Measurements from ENCODE around the gene TTC3. TPM values are rescaled to one million over a fixed set of nuclear protein-coding genes. Genes with fewer than 3 reads are reported as not detected.

TTC3 gene
- total and polyA plus RNA-seq, 4 experiments from 2014 or later, result 36.4 to 171 (median 136) TPM

DNA sequence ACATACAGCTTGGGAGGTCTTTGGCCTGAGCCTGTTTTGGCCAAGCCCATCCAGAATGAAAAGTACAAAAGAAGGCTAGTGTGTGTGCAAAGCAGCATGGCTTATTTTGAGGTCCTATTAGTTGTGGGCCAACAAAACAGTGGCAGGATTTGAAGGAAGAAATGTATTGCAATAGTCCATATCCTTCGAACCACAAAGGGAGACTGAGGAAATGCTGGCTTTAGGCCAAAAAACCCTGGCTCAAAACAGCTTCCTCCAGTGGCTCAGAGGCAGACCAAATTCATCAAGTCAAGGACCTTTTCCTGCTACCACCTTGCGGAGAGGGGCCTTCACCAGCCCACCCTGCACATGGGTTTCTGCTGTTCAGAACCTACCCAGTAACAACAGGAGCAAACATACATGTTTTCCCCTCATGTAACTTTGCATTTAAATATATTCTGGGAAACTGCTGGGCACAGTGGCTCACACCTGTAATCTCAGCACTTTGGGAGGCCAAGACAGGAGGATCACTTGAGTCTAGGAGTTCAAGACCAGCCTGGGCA is 150.8 kb downstream of the TTC3 start:
- H3K9me3 Mint-ChIP-seq, result peaks cover 0 to 5% (median 0%) of the 10 kb centered on the region in 8 donors
- ChIA-PET POLR2A (ENCODE audit: partially characterized antibody) (no interaction called here), CTCF (ENCODE audit: partially characterized antibody) (interaction anchor here (1.4 kb wide), 1 partner anchor 8 kb away, joined by 3 read pairs; no protein-coding TSS in a partner anchor)
- peak overlapping the region in 5 of 7 donors; percentile 29 to 85 (median 42) for H3K27ac Mint-ChIP-seq
- Histone ChIP-seq H3K36me3 (ENCODE audit: insufficient read depth, low read length) (peaks cover 33% of the 10 kb centered on the region), H3K4me3 (ENCODE audit: low read length in 2 of 2) (no peak overlapping the region), H3K27ac (ENCODE audit: low read depth, low read length) (no peak overlapping the region), H3K4me1 (ENCODE audit: insufficient read depth, low read length) (peaks cover 47% of the 10 kb centered on the region), H3K9me3 (ENCODE audit: control insufficient read depth in 1 of 2, low read length in 2 of 2) (no peaks in the 10 kb centered on the region), H3K27me3 (ENCODE audit: insufficient read depth, low read length) (no peaks in the 10 kb centered on the region)
- intact Hi-C loops (cut with micrococcal nuclease), result loop anchor here (5.0 kb wide), 1 partner anchor 238 kb away; no protein-coding TSS in a partner anchor
- peaks cover 33 to 52% of the 10 kb centered on the region in 2 donors for H3K36me3 Mint-ChIP-seq
- H3K4me3 Mint-ChIP-seq, result no peak overlapping the region
- peaks cover 29 to 61% (median 36%) of the 10 kb centered on the region in 4 donors for H3K4me1 Mint-ChIP-seq
- no peak for DNase-seq
- no peaks in the 10 kb centered on the region for H3K27me3 Mint-ChIP-seq

DNA sequence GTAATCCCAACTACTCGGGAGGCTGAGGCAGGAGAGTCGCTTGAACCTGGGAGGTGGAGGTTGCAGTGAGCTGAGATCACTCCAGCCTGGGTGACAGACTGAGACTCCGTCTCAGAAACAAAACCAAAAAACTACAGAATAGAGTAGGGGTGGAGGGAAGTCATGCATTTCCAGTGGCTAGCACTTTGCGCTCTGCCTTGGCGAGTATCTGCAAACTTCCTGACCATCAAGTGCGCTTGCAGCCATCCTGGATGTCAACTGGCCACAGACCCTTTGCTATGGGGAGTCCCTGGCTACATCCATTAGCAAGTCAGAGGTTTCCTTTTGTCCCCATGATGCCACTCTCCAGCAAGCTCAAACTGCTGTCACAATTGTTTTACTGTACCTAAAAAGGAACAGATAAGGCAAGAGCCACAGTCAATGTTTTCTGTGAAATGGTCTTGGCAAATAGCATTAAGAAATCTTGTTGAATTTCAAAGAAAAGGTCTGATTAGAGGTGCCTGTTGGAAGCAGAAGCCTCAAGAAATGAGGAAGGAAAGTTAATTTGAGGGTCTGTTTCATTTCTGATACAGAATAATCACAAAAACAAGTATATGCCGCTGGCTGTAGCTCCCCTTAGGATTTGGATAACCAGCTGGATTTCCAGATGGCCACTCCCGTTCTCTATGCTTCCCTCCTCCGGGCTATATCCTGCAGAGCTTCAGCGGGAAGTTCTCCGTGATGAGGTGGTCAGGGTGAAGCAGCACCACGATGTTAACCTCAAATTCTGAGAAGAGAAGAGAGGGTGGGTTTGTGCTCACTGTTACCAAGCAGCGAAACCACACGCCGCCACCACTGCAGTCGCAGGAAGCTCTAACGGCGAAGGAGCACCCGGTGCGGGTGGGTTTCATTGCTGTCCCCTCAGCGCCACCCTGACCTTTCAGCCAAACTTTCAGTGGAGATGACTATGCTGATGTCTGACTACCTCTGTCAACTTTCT is 152.1 kb downstream of the TTC3 start:
- CTCF ChIA-PET (ENCODE audit: partially characterized antibody), result interaction anchor here (1.2 kb wide), 1 partner anchor 239 kb away, joined by 3 read pairs; no protein-coding TSS in a partner anchor
- DNase-seq, result peak in 4 of 5 donors; percentile 16 to 41 (median 28)
- Histone ChIP-seq H3K27me3 (ENCODE audit: insufficient read depth, low read length) (no peaks in the 10 kb centered on the region), H3K27ac (ENCODE audit: low read depth, low read length) (peak overlapping the region; percentile 45), H3K36me3 (ENCODE audit: insufficient read depth, low read length) (peaks cover 33% of the 10 kb centered on the region), H3K4me3 (ENCODE audit: low read length in 2 of 2) (no peak overlapping the region), H3K4me1 (ENCODE audit: insufficient read depth, low read length) (peaks cover 40% of the 10 kb centered on the region), H3K9me3 (ENCODE audit: control insufficient read depth in 1 of 2, low read length in 2 of 2) (no peaks in the 10 kb centered on the region)
- peak overlapping the region in 7 of 8 donors; percentile 35 to 76 (median 70) for H3K4me3 Mint-ChIP-seq
- peaks cover 40 to 64% of the 10 kb centered on the region in 2 donors for H3K36me3 Mint-ChIP-seq
- intact Hi-C loops (cut with micrococcal nuclease), result loop anchor here (5.0 kb wide), 1 partner anchor 237 kb away; no protein-coding TSS in a partner anchor
- POLR2A ChIA-PET (ENCODE audit: partially characterized antibody), result interaction anchor here (1.1 to 1.5 kb wide), 3 partner anchors 30 to 141 kb away, joined by 4 read pairs; partner anchors contain the start of gene DYRK1A
- H3K4me1 Mint-ChIP-seq, result peaks cover 23 to 52% (median 30%) of the 10 kb centered on the region in 4 donors
- H3K9me3 Mint-ChIP-seq, result peaks cover 0 to 4% (median 0%) of the 10 kb centered on the region in 8 donors
- no peaks in the 10 kb centered on the region for H3K27me3 Mint-ChIP-seq
- H3K27ac Mint-ChIP-seq, result peak overlapping the region; percentile 85 to 97 (median 88)

DNA sequence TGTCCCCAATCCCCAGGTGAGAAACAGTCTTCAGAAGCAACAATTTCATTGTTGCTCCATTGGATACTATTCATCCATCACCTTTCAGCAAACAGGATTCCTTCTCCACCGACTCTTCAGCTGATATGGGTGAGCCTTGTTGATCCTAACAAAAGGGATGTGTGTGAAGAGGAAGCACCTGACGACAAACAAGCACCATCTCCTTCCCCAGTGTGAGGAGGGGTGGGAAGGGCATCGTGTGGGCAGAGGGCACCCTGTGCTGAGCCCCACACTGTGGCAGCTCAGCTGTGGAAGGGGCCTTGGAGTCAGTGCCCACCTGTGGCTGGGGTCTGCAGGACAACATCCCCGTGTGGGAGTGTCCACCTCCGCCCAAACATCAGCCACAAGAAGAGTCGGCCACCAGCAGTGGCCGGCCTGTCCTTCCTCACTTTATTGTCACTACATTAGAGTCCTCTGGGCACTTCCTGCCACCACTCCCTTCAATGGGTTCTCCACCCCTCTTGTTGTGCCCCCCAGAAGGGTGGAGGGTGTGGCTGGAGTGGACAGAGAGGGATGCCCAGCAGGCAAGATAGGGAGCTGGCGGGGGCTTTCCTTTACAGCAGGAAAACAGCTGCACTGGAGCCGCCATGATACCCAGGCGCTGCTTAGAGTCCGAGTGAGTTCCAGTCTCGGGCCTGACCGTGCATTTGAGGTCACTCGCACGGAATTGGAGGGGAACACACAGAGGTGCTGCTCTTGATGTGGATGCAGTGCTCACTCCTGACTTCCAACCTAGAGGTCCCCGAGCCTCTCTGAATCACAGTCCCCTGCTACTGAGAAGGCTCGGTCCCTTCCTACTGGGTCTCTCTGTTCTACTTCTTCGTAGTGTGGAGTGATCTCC is 153.2 kb downstream of the TTC3 start:
- Histone ChIP-seq H3K9me3 (ENCODE audit: control insufficient read depth in 1 of 2, low read length in 2 of 2) (no peaks in the 10 kb centered on the region), H3K27me3 (ENCODE audit: insufficient read depth, low read length) (no peaks in the 10 kb centered on the region), H3K27ac (ENCODE audit: low read depth, low read length) (peak overlapping the region; percentile 45), H3K4me3 (ENCODE audit: low read length in 2 of 2) (no peak overlapping the region), H3K4me1 (ENCODE audit: insufficient read depth, low read length) (peaks cover 37% of the 10 kb centered on the region), H3K36me3 (ENCODE audit: insufficient read depth, low read length) (peaks cover 38% of the 10 kb centered on the region)
- Mint-ChIP-seq H3K36me3 (peaks cover 46 to 65% of the 10 kb centered on the region in 2 donors), H3K9me3 (peaks cover 0 to 2% (median 0%) of the 10 kb centered on the region in 8 donors), H3K27me3 (no peaks in the 10 kb centered on the region), H3K27ac (peak overlapping the region; percentile 85 to 97 (median 88)), H3K4me1 (peaks cover 19 to 44% (median 22%) of the 10 kb centered on the region in 4 donors), H3K4me3 (peak overlapping the region in 6 of 8 donors; percentile 35 to 76 (median 70))
- CTCF ChIA-PET (ENCODE audit: partially characterized antibody), result interaction anchor here (1.2 kb wide), 1 partner anchor 238 kb away, joined by 3 read pairs; no protein-coding TSS in a partner anchor
- intact Hi-C loops (cut with micrococcal nuclease), result no loop called here
- POLR2A ChIA-PET (ENCODE audit: partially characterized antibody), result interaction anchor here (1.4 to 1.5 kb wide), 2 partner anchors 40 to 140 kb away, joined by 4 read pairs; partner anchors contain the start of gene DYRK1A
- DNase-seq, result no peak

DNA sequence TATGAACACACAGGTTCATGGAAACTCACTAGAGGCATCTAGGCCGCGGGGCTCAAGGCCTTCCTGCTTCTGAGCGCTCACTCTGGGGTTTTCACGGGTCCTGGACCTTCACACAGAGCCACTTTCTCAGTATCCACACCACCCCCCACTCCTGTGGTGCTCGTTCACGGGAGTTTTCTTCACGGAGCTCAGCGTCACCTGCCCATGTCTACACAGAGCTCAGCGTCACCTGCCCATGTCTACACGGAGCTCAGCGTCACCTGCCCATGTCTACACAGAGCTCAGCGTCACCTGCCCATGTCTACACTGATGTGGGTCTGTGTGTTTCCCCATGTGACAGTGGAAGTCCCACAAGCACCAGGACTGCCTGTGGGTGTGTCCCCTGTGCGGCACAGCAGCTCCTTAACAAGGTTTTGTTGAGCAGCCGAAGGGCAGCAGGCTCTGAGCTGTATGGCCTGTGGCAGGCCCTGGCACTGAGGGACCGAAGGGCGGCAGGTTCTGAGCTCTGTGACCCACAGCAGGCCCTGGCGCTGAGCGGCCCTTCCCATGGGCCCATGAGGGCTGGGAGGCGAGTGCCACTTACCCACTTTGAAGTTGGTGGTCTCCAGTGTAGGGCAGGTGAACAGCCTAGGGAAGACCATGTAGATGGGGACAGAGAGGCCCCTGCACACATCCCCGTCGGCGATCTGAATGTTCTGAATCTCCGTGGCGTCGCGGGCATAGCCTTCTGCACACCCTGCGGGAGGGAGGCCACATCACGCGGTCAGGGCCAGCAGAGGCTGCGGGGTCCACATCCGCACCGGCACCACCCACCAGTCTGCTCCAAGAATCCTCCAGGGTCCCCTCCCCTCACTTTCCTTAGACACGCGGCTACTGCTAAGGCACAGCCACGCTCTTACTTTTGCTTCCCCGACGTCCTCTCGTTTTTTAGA is 154.3 kb downstream of the TTC3 start:
- Mint-ChIP-seq H3K27me3 (no peaks in the 10 kb centered on the region), H3K36me3 (peaks cover 52 to 72% of the 10 kb centered on the region in 2 donors), H3K4me3 (no peak overlapping the region), H3K9me3 (no peaks in the 10 kb centered on the region), H3K27ac (peak overlapping the region in 6 of 7 donors; percentile 46 to 90 (median 64)), H3K4me1 (peaks cover 15 to 35% (median 19%) of the 10 kb centered on the region in 4 donors)
- Histone ChIP-seq H3K4me1 (ENCODE audit: insufficient read depth, low read length) (peaks cover 33% of the 10 kb centered on the region), H3K9me3 (ENCODE audit: control insufficient read depth in 1 of 2, low read length in 2 of 2) (no peaks in the 10 kb centered on the region), H3K4me3 (ENCODE audit: low read length in 2 of 2) (no peak overlapping the region), H3K27ac (ENCODE audit: low read depth, low read length) (no peak overlapping the region), H3K27me3 (ENCODE audit: insufficient read depth, low read length) (no peaks in the 10 kb centered on the region), H3K36me3 (ENCODE audit: insufficient read depth, low read length) (peaks cover 48% of the 10 kb centered on the region)
- intact Hi-C loops (cut with micrococcal nuclease), result no loop called here
- DNase-seq, result no peak
- CTCF ChIA-PET (ENCODE audit: partially characterized antibody), result no interaction called here
- POLR2A ChIA-PET (ENCODE audit: partially characterized antibody), result no interaction called here

DNA sequence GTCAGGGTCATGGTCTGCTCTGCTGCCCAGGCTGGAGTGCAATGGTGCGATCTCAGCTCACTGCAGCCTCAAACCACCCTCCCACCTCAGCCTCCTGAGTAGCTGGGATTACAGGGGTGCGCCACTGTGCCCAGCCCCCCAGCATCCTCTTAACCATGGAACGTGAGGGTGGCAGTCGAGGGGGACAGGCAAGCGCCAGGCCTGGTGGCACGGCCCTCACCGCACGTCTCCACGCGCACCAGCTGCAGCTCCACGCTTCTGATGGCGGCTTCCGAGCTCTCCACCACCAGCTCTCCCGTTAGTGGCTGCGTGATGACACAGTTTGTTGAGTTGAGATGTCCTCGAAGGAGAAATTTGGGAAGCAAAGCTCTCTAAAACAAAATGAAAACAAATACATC is 154.9 kb downstream of the TTC3 start:
- Histone ChIP-seq H3K4me3 (ENCODE audit: low read length in 2 of 2) (no peak overlapping the region), H3K9me3 (ENCODE audit: control insufficient read depth in 1 of 2, low read length in 2 of 2) (no peaks in the 10 kb centered on the region), H3K36me3 (ENCODE audit: insufficient read depth, low read length) (peaks cover 54% of the 10 kb centered on the region), H3K4me1 (ENCODE audit: insufficient read depth, low read length) (peaks cover 31% of the 10 kb centered on the region), H3K27ac (ENCODE audit: low read depth, low read length) (no peak overlapping the region), H3K27me3 (ENCODE audit: insufficient read depth, low read length) (no peaks in the 10 kb centered on the region)
- no peaks in the 10 kb centered on the region for H3K27me3 Mint-ChIP-seq
- peak overlapping the region in 3 of 7 donors; percentile 75 to 90 (median 81) for H3K27ac Mint-ChIP-seq
- peaks cover 55 to 77% of the 10 kb centered on the region in 2 donors for H3K36me3 Mint-ChIP-seq
- ChIA-PET CTCF (ENCODE audit: partially characterized antibody) (no interaction called here), POLR2A (ENCODE audit: partially characterized antibody) (no interaction called here)
- no peaks in the 10 kb centered on the region for H3K9me3 Mint-ChIP-seq
- DNase-seq, result no peak
- H3K4me1 Mint-ChIP-seq, result peaks cover 14 to 32% (median 17%) of the 10 kb centered on the region in 4 donors
- H3K4me3 Mint-ChIP-seq, result no peak overlapping the region
- intact Hi-C loops (cut with micrococcal nuclease), result no loop called here
